HG02642 (cell line): ENCODE results near the gene SORCS2.

Experiments
- ATAC-seq: cut with Tn5 transposase; IDR thresholded peaks from one replicate; pipeline ENCODE4 v1.9.1; 2021; ENCODE audit warnings: mild to moderate bottlenecking; ENCODE audit not compliant: unreplicated experiment, poor library complexity

Gene SORCS2

GRCh38 chr4:7766661-7767345 is 574.5 kb downstream of the SORCS2 start:
- no peak for ATAC-seq

- no peak for ATAC-seq
Observed at GRCh38 chr4:7767526-7767925, 575.2 kb downstream of the SORCS2 start.

GRCh38 chr4:7767966-7768365 is 575.6 kb downstream of the SORCS2 start:
- no peak for ATAC-seq

GRCh38 chr4:7768736-7769135 is 576.4 kb downstream of the SORCS2 start:
- no peak for ATAC-seq

- no peak for ATAC-seq
Observed at GRCh38 chr4:7769396-7770223, 577.3 kb downstream of the SORCS2 start.

GRCh38 chr4:7770224-7771050 is 578.1 kb downstream of the SORCS2 start:
- no peak for ATAC-seq

GRCh38 chr4:7771056-7771455 is 578.7 kb downstream of the SORCS2 start:
- no peak for ATAC-seq

GRCh38 chr4:7771541-7772507 is 579.5 kb downstream of the SORCS2 start:
- ATAC-seq, result peak; percentile 80

- no peak for ATAC-seq
Observed at GRCh38 chr4:7772711-7773385, 580.5 kb downstream of the SORCS2 start.

- no peak for ATAC-seq
Observed at GRCh38 chr4:7773401-7774180, 581.3 kb downstream of the SORCS2 start.

GRCh38 chr4:7774301-7775294 is 582.3 kb downstream of the SORCS2 start:
- no peak for ATAC-seq

- ATAC-seq, result no peak
Observed at GRCh38 chr4:7775396-7775795, 583.1 kb downstream of the SORCS2 start.

- ATAC-seq, result no peak
Observed at GRCh38 chr4:7777017-7777710, 584.8 kb downstream of the SORCS2 start.

GRCh38 chr4:7777871-7778509 is 585.7 kb downstream of the SORCS2 start:
- no peak for ATAC-seq

- ATAC-seq, result no peak
Observed at GRCh38 chr4:7778510-7779431, 586.4 kb downstream of the SORCS2 start.
